ENCODE measurements around the gene TPGS1.

The TPGS1 gene

GRCh38 chr19:522726-523125, 15.4 kb downstream of the TPGS1 start:
- no peak for DNase-seq

- DNase-seq = peak; percentile 55
Measured at GRCh38 chr19:524062-524674, 16.9 kb downstream of the TPGS1 start.

- no peak for DNase-seq
Measured at GRCh38 chr19:525029-525428, 17.7 kb downstream of the TPGS1 start.

GRCh38 chr19:525857-526419, 18.6 kb downstream of the TPGS1 start:
- DNase-seq = no peak

GRCh38 chr19:530134-531008, 23.1 kb downstream of the TPGS1 start:
- DNase-seq = no peak

- DNase-seq = peak; percentile 89
Measured at GRCh38 chr19:531009-531752, 23.9 kb downstream of the TPGS1 start.

GRCh38 chr19:531753-532560, 24.7 kb downstream of the TPGS1 start, which contains the start of gene CDC34:
Gene CDC34, plus strand, starts transcription at chr19:531760. Its CDS starts 172 bp downstream, at chr19:531932.
- DNase-seq = no peak

GRCh38 chr19:532561-533363, 25.5 kb downstream of the TPGS1 start:
- peak; percentile 39 for DNase-seq

- DNase-seq = no peak
Measured at GRCh38 chr19:533364-534058, 26.2 kb downstream of the TPGS1 start.

GRCh38 chr19:534088-534487, 26.8 kb downstream of the TPGS1 start:
- DNase-seq = no peak

- no peak for DNase-seq
Measured at GRCh38 chr19:535017-535835, 27.9 kb downstream of the TPGS1 start.

GRCh38 chr19:536031-536880, 29.0 kb downstream of the TPGS1 start:
- DNase-seq = no peak

- DNase-seq = no peak
Measured at GRCh38 chr19:536881-537404, 29.6 kb downstream of the TPGS1 start.

GRCh38 chr19:538641-539428, 31.5 kb downstream of the TPGS1 start:
- DNase-seq = no peak

- DNase-seq = no peak
Measured at GRCh38 chr19:539429-540030, 32.2 kb downstream of the TPGS1 start.

- no peak for DNase-seq
Measured at GRCh38 chr19:540867-541637, 33.8 kb downstream of the TPGS1 start.

GRCh38 chr19:541699-542098, 34.4 kb downstream of the TPGS1 start:
- DNase-seq = no peak

All from NCI-H345 (cell line).